ENCODE results near the gene STAM.

STAM gene

GRCh38 chr10:17648243-17649035, 4.5 kb downstream of the STAM start:
- no peak for DNase-seq

- no peak for DNase-seq
These were observed 5.1 kb downstream of the STAM start for GRCh38 chr10:17649052-17649451.

GRCh38 chr10:17649836-17650235, 5.9 kb downstream of the STAM start:
- no peak for DNase-seq

- DNase-seq, result no peak
These were observed 6.5 kb downstream of the STAM start for GRCh38 chr10:17650416-17650815.

DNA sequence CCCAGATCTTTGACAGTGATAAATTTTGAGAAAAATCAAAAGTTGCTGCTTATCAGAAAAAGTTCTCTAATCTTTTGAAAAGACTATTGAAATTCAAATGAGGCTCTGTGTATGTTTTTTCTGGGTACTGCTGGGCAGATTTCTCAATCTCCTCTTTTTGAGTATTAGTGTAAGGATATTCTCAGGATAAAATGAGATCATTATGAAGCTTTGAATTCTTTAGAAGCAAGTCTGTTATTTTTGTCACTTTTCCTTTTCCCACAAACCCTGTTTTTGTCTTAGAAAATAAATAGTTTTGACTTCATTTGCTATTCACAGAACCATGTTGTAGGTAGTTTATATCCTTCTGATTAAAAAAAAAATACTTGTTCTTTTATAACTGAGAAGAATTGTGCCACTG, 7.9 kb downstream of the STAM start:
- DNase-seq, result no peak

DNA sequence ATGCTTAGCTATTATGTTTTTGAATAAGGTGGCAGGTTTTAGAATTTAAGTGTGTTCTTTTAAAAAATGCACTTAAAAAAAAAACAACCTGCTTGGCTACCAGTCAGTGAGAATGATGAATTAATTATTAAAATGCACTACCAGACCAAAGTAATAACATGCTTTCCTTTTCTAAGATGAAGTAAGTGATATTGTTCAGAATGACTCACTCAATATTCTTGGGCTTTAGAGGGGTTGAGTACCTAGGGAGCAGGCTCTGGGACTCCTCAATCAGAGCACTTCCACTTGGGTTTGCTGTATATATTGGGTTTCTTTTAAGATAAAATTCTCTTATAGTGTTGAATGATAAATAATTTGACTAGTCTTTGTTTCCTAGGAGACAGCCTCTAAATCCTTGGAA, 8.6 kb downstream of the STAM start:
- no peak for DNase-seq

- DNase-seq, result no peak
These were observed 11.1 kb downstream of the STAM start for GRCh38 chr10:17655009-17655408.

GRCh38 chr10:17655567-17656146, 11.7 kb downstream of the STAM start:
- DNase-seq, result no peak

DNA sequence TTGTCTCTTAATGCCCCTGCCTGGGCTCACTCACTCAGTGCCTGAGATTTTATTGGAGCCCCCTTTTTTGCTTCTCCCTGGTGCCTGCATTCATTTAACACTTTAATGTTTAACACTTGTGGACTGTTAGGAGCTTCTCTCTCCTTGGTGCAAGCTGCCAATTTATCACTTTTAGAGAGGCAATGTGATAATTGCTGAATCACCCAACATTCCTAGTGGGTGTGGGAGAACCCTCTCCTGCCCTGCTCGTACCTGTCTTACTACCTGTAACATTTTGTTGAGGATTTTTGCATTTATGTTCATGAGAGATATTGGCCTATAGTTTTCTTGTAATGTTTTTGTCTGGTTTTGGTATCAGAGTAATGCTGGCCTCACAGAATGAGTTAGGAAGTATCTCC, 13.2 kb downstream of the STAM start:
- DNase-seq, result no peak

GRCh38 chr10:17659365-17659764, 15.4 kb downstream of the STAM start:
- DNase-seq, result no peak

DNA sequence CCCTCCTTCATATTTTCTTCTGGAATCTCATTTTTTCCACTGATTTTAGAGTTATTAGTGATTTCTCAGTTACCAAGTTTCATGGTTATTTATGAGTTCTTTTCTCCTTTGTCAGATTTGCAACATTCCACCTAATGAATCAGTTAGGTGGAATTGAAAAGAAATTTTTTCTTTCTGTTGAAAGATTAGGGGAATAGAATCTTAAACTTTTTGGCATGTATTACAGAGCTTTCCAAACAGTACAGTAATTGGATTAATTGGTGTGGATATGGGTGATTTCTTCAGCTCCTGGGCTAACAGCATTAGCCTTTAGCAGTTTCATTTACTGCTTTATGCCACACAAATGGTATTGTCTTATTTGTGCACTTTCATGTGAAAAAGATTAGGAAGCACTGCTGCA, 17.0 kb downstream of the STAM start:
- no peak for DNase-seq

GRCh38 chr10:17661510-17661909, 17.6 kb downstream of the STAM start:
- DNase-seq, result no peak

- DNase-seq, result no peak
These were observed 18.5 kb downstream of the STAM start for GRCh38 chr10:17662193-17663138.

DNA sequence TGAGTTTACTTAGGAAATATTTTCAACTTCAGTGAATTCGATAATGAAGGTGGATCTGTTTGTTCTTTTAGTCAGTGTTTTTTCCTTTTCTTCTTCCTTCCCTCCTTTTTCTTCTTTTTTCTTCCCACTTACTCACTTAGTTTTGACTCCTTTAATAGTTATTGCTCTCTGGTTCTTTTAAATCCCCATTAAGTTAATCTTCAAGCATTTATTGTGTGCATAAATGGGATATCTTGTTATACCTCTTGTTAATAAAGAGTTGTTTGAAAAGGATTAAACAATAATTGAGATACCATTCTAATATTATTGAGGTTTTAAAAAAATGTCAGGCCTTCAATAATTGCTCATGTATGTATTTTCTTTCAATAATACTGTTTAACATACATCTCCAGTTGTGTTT, 19.5 kb downstream of the STAM start:
- DNase-seq, result no peak

GRCh38 chr10:17665747-17666146, 21.8 kb downstream of the STAM start:
- DNase-seq, result no peak

DNA sequence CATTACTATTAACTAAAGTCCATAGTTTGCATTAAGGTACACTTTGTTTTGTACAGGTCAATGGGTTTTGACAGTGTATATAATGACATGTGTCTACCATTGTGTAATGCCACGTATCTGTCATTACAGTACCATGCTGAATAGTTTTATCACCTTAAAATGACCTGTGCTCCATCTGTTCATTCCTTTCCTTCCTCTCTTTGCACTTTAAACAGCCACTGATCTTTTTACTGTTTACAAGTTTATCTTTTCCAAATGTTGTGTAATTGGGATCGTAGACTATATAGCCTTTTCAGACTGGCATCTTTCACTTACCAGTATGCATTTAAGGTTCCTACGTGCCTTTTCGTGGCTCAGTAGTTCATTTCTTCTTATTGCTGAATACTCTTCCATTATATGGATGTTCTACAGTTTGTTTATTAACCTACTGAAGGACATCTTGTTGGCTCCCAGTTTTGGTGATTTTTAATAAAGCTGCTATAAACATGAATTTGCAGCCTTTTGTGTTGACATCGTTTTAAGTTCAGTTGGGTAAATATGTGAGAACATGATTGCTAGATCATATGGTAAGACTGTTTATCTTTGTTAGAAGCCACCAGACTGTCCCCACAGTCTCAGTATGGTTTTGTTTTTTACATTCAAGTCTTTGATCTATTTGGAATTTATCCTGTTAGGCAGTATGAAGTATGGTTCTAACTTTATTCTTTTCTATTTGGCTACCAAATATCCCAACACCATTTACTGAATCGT, 24.7 kb downstream of the STAM start:
- DNase-seq, result no peak

GRCh38 chr10:17669185-17669872, 25.4 kb downstream of the STAM start:
- no peak for DNase-seq

DNA sequence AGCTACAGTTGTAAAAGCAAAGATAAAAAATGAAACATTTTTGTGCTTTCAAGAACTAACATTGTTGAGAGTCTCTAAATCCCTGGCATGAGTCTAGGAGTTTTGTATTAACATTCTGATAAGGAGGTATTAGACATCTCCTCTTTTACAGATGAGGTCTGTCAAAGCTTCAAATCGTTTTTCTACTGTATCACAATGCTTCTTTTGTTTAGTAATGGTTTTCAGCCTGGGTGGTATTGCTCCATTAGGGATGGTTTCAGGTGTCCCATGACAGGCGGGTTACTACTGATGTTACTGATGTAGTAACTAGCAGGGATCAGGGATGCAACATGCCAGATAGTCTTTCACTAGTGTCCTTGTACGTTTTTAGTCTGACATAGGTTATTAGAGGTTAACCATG, 27.4 kb downstream of the STAM start:
- no peak for DNase-seq

- DNase-seq, result no peak
These were observed 29.6 kb downstream of the STAM start for GRCh38 chr10:17673471-17674061.

GRCh38 chr10:17674566-17674965, 30.6 kb downstream of the STAM start:
- DNase-seq, result no peak

- no peak for DNase-seq
These were observed 31.7 kb downstream of the STAM start for GRCh38 chr10:17675638-17676037.

GRCh38 chr10:17676919-17677318, 33.0 kb downstream of the STAM start:
- no peak for DNase-seq
